H1 (cell line): ENCODE data around the gene ABLIM1. TPM values are rescaled to one million over a fixed set of nuclear protein-coding genes. Genes with fewer than 3 reads are reported as not detected.

Experiments
- CTCF ChIA-PET: fragments of 300-600 bp; sonication (Branson Sonifier 250); formaldehyde crosslinking; loops from one replicate; lab custom pipeline; 2021; ENCODE audit not compliant: partially characterized antibody; lab: Charles Lee
- POLR2A ChIA-PET: fragments of 300-600 bp; sonication (Branson Sonifier 250); formaldehyde crosslinking; loops from one replicate; lab custom pipeline; 2021; ENCODE audit warnings: inconsistent platforms; ENCODE audit not compliant: partially characterized antibody; lab: Charles Lee
- DNase-seq, 2 experiments: peaks; one replicate each; pipeline versions ENCODE4 v3.0.0 to v3.0.0-alpha.2; 2010 to 2022; ENCODE audit warnings: low spot score in 2 of 2, low read depth in 1 of 2, mixed read lengths in 1 of 2
- FAIRE-seq: peaks from 2 replicates; lab custom pipeline; 2011; peaks lifted over from hg19 to GRCh38; lab: Jason Lieb, UNC
- H2AFZ ChIP-seq: 2 replicates; pipeline ENCODE4 v1.8.1; 2012; ENCODE audit warnings: low read length, inconsistent platforms
- H2AK5ac ChIP-seq: 2 replicates; pipeline ENCODE4 v1.6.1; 2013; ENCODE audit warnings: low read depth, low read length
- H2BK120ac ChIP-seq: replicated peaks from 2 replicates; pipeline ENCODE3; 2013; ENCODE audit warnings: low read depth, low read length, inconsistent platforms
- H2BK12ac ChIP-seq: 2 replicates; pipeline ENCODE4 v1.6.1; 2013; ENCODE audit warnings: low read depth, low read length
- H2BK15ac ChIP-seq: 2 replicates; pipeline ENCODE4 v1.6.1; 2013; ENCODE audit warnings: low read length
- H2BK20ac ChIP-seq: 2 replicates; pipeline ENCODE4 v1.6.1; 2013; ENCODE audit warnings: low read length
- H2BK5ac ChIP-seq: 2 replicates; pipeline ENCODE4 v1.6.1; 2013; ENCODE audit warnings: low read depth, low read length
- H3K14ac ChIP-seq: 2 replicates; pipeline ENCODE4 v1.6.1; 2013; ENCODE audit warnings: inconsistent platforms; ENCODE audit not compliant: insufficient read length
- H3K18ac ChIP-seq: 2 replicates; pipeline ENCODE4 v1.6.1; 2013; ENCODE audit warnings: low read length; ENCODE audit errors: extremely low read depth
- H3K23ac ChIP-seq: 2 replicates; pipeline ENCODE4 v1.6.1; 2013; ENCODE audit warnings: inconsistent platforms; ENCODE audit not compliant: insufficient read length
- H3K23me2 ChIP-seq: 2 replicates; pipeline ENCODE4 v1.6.1; 2013; ENCODE audit warnings: low read depth, low read length
- H3K27ac ChIP-seq: 2 replicates; pipeline ENCODE4 v1.6.1; 2011; ENCODE audit warnings: low read depth, low read length, inconsistent platforms
- H3K27me3 ChIP-seq, 4 experiments: replicated peaks in 1 of 4; 1 replicate in 1 of 4; 2 replicates in 3 of 4; pipeline versions ENCODE4 v1.6.1 to v1.8.1; 2011 to 2013; ENCODE audit warnings: low read length in 3 of 4, mild to moderate bottlenecking in 3 of 4, inconsistent platforms in 2 of 4, mixed read lengths in 2 of 4, moderate library complexity in 1 of 4; ENCODE audit not compliant: control insufficient read depth in 3 of 4, insufficient read depth in 3 of 4; ENCODE audit errors: extremely low read depth in 1 of 4
- H3K36me3 ChIP-seq, 4 experiments: 2 replicates each; pipeline versions ENCODE4 v1.6.1 to v1.8.1; 2011 to 2013; ENCODE audit warnings: mild to moderate bottlenecking in 4 of 4, low read length in 3 of 4, moderate library complexity in 2 of 4, control low read depth in 1 of 4, inconsistent platforms in 1 of 4; ENCODE audit not compliant: insufficient read depth in 4 of 4, control insufficient read depth in 2 of 4
- H3K4ac ChIP-seq: replicated peaks from 2 replicates; pipeline ENCODE3; 2013; ENCODE audit warnings: low read length, low read depth, mixed read lengths, inconsistent platforms; ENCODE audit not compliant: insufficient read length
- H3K4me1 ChIP-seq, 4 experiments: replicated peaks in 1 of 4; 1 replicate in 1 of 4; 2 replicates in 3 of 4; pipeline versions ENCODE4 v1.6.1 to v1.8.1; 2011 to 2013; ENCODE audit warnings: low read length in 3 of 4, inconsistent platforms in 2 of 4, mixed read lengths in 1 of 4; ENCODE audit not compliant: insufficient read depth in 4 of 4, control insufficient read depth in 3 of 4
- H3K4me2 ChIP-seq, 2 experiments: 2 replicates each; pipeline versions ENCODE4 v1.6.1 to v1.8.1; 2011 to 2013; ENCODE audit warnings: low read depth in 2 of 2, low read length in 2 of 2, control low read depth in 1 of 2, inconsistent platforms in 1 of 2, mild to moderate bottlenecking in 1 of 2; ENCODE audit not compliant: insufficient read depth in 1 of 2
- H3K4me3 ChIP-seq, 4 experiments: fragments of 200-600, 300-600 bp in 1 of 4; sonication (generic), shearing (Covaris generic), sonication (Bioruptor Twin) in 1 of 4; 2 replicates each; pipeline versions ENCODE4 v1.5.1 to v1.8.1; 2011 to 2016; ENCODE audit warnings: low read length in 4 of 4, low read depth in 3 of 4, control low read depth in 2 of 4, inconsistent platforms in 2 of 4, mild to moderate bottlenecking in 2 of 4, mixed read lengths in 1 of 4, moderate library complexity in 1 of 4; ENCODE audit not compliant: insufficient read depth in 2 of 4; ENCODE audit errors: extremely low read depth in 1 of 4
- H3K56ac ChIP-seq: replicated peaks from 2 replicates; pipeline ENCODE3; 2013; ENCODE audit warnings: low read depth, mild to moderate bottlenecking, mixed read lengths, low read length, inconsistent platforms; ENCODE audit not compliant: insufficient read length
- H3K79me1 ChIP-seq: 2 replicates; pipeline ENCODE4 v1.6.1; 2013; ENCODE audit warnings: low read depth, low read length, control low read depth
- H3K79me2 ChIP-seq, 2 experiments: 2 replicates each; pipeline versions ENCODE4 v1.6.1 to v1.8.1; 2012 to 2013; ENCODE audit warnings: low read length in 2 of 2, mild to moderate bottlenecking in 2 of 2, inconsistent platforms in 1 of 2; ENCODE audit not compliant: insufficient read depth in 2 of 2, control insufficient read depth in 1 of 2
- H3K9ac ChIP-seq, 4 experiments: replicated peaks in 1 of 4; 1 replicate in 1 of 4; 2 replicates in 3 of 4; pipeline versions ENCODE4 v1.6.1 to v1.8.1; 2011 to 2013; ENCODE audit warnings: low read depth in 3 of 4, low read length in 3 of 4, control low read depth in 2 of 4, mild to moderate bottlenecking in 2 of 4, moderate library complexity in 2 of 4, inconsistent platforms in 1 of 4; ENCODE audit errors: extremely low read depth in 1 of 4
- H3K9me3 ChIP-seq, 2 experiments: 2 replicates each; pipeline versions ENCODE4 v1.6.1 to v1.8.1; 2012 to 2013; ENCODE audit warnings: mild to moderate bottlenecking in 2 of 2, moderate library complexity in 2 of 2, control low read depth in 1 of 2, inconsistent platforms in 1 of 2, low read depth in 1 of 2, low read length in 1 of 2, mixed read lengths in 1 of 2; ENCODE audit not compliant: insufficient read depth in 2 of 2
- H4K20me1 ChIP-seq, 2 experiments: replicated peaks in 1 of 2; 2 replicates each; pipeline versions ENCODE3 to v1.8.1; 2011 to 2013; ENCODE audit warnings: inconsistent platforms in 2 of 2, low read length in 2 of 2, mild to moderate bottlenecking in 1 of 2; ENCODE audit not compliant: insufficient read depth in 2 of 2, control insufficient read depth in 1 of 2
- H4K5ac ChIP-seq: 2 replicates; pipeline ENCODE4 v1.6.1; 2013; ENCODE audit warnings: low read length, low read depth, mixed read lengths, inconsistent platforms; ENCODE audit not compliant: insufficient read length
- H4K8ac ChIP-seq: 2 replicates; pipeline ENCODE4 v1.8.0; 2013; ENCODE audit warnings: mild to moderate bottlenecking, moderate library complexity, low read length, inconsistent platforms; ENCODE audit not compliant: insufficient read depth; ENCODE audit errors: extremely low read depth
- H4K91ac ChIP-seq: replicated peaks from 2 replicates; pipeline ENCODE3; 2013; ENCODE audit warnings: low read length, mixed read lengths, inconsistent platforms; ENCODE audit not compliant: insufficient read length
- CBX5 ChIP-seq: fragments of 300-800, 300-1000 bp; sonication (generic); IDR thresholded peaks from 2 replicates; pipeline ENCODE4 v1.7.1; 2016; ENCODE audit warnings: antibody characterized with exemption, low read length, low read depth
- CTBP2 ChIP-seq: IDR thresholded peaks from 2 replicates; pipeline ENCODE4 v1.7.0; 2011; ENCODE audit warnings: borderline replicate concordance, mild to moderate bottlenecking, moderate library complexity, mixed read lengths, low read length; ENCODE audit not compliant: insufficient read depth, insufficient read length
- CTCF ChIP-seq, 3 experiments: IDR thresholded peaks; 1 replicate in 2 of 3; 2 replicates in 1 of 3; pipeline versions ENCODE4 v1.5.1 to v1.6.1; 2011; ENCODE audit warnings: low read length in 3 of 3, mild to moderate bottlenecking in 3 of 3, inconsistent platforms in 2 of 3, low read depth in 1 of 3, moderate library complexity in 1 of 3; ENCODE audit not compliant: insufficient read depth in 1 of 3; ENCODE audit errors: control extremely low read depth in 1 of 3
- GTF2F1 ChIP-seq: IDR thresholded peaks from 2 replicates; pipeline ENCODE4 v1.6.1; 2012; ENCODE audit warnings: low read depth, low read length, improper control_type of control experiment, borderline replicate concordance
- HDAC2 ChIP-seq, 2 experiments: fragments of 300-600 bp in 1 of 2; sonication (generic) in 1 of 2; IDR thresholded peaks; 2 replicates each; pipeline ENCODE4 v1.6.1; 2011 to 2012; ENCODE audit warnings: low read depth in 2 of 2, low read length in 2 of 2, mild to moderate bottlenecking in 2 of 2, moderate library complexity in 2 of 2, borderline replicate concordance in 1 of 2, inconsistent platforms in 1 of 2
- JUN ChIP-seq: IDR thresholded peaks from 2 replicates; pipeline ENCODE4 v1.6.1; 2011; ENCODE audit warnings: low read depth, mild to moderate bottlenecking, improper control_type of control experiment, low read length
- POU5F1 ChIP-seq: IDR thresholded peaks from 2 replicates; pipeline ENCODE4 v1.6.1; 2011; ENCODE audit warnings: low read depth, mild to moderate bottlenecking, low read length, moderate library complexity
- SUZ12 ChIP-seq: fragments of 200-600 bp; sonication (generic); IDR thresholded peaks from 2 replicates; pipeline ENCODE4 v1.6.1; 2012; ENCODE audit warnings: mild to moderate bottlenecking, inconsistent platforms, low read length, moderate library complexity, mixed read lengths
- USF2 ChIP-seq: IDR thresholded peaks from 2 replicates; pipeline ENCODE4 v1.6.1; 2011; ENCODE audit warnings: low read length, improper control_type of control experiment
- WGBS, 2 experiments: shearing (Covaris generic) in 1 of 2; methylation state at CpG; one replicate each; pipeline versions ENCODE4 v1.1.6 to v1.1.7; 2013 to 2015; ENCODE audit warnings: low lambda C conversion rate in 2 of 2, mixed read lengths in 2 of 2, inconsistent platforms in 1 of 2, low coverage in 1 of 2, missing lambda C conversion rate in 1 of 2; ENCODE audit not compliant: insufficient replicate concordance in 2 of 2, insufficient coverage in 1 of 2, insufficient read length in 1 of 2; ENCODE audit errors: extremely low coverage in 1 of 2, missing lambda C conversion rate in 1 of 2; 5-methylcytosine and 5-hydroxymethylcytosine counted together
- polyA plus RNA-seq, 7 experiments: library from polyadenylated mRNA; depleted of rRNA in 3 of 7; stranded (reverse) in 5 of 7; unstranded in 2 of 7; fragments of >200 nt in 5 of 7; fragments of 200-250 nt in 2 of 7; gene quantifications; 1 replicate in 5 of 7; 2 replicates in 1 of 7; 4 replicates in 1 of 7; pipeline versions ENCODE4 v1.2.1 to v1.2.3, GENCODE V29; 2011 to 2013; ENCODE audit warnings: missing spikeins in 2 of 7, mixed read lengths in 2 of 7
- total RNA-seq: library from RNA; stranded (reverse); fragmentation: NEBNext Ultra II Directional; extraction: Animal tissue kit (Norgen Biotek cat#: 25700); gene quantifications from 2 replicates; pipeline ENCODE4 v1.2.1, GENCODE V29; 2021

The ABLIM1 gene
- total and polyA plus RNA-seq, 2 of the 8 experiments (the other 6 are each of a cell fraction or from before 2014, with no cell fraction given): 51.2 to 51.7 TPM

GRCh38 chr10:114545819-114546218 lies 112.3 kb downstream of the ABLIM1 start:
- peaks cover 0 to 3% (median 0%) of the 10 kb centered on the region in 4 experiments; a peak in 1 of 7 replicates for H3K27me3 ChIP-seq
- no peak overlapping the region for H3K14ac ChIP-seq
- H2BK15ac ChIP-seq: no peak overlapping the region
- no peak overlapping the region for H2BK120ac ChIP-seq
- no peak overlapping the region for H3K27ac ChIP-seq
- no peak overlapping the region for H2BK12ac ChIP-seq
- H3K36me3 ChIP-seq: no peaks in the 10 kb centered on the region
- H3K79me2 ChIP-seq: no peaks in the 10 kb centered on the region
- H3K4me1 ChIP-seq: peaks cover 0 to 4% (median 0%) of the 10 kb centered on the region in 4 experiments; a peak in 1 of 7 replicates
- H2AK5ac ChIP-seq: no peak overlapping the region
- H3K9ac ChIP-seq: no peak overlapping the region
- no peak overlapping the region for H4K8ac ChIP-seq
- no peak overlapping the region for H2BK20ac ChIP-seq
- DNase-seq: no peak
- no peak overlapping the region for H3K18ac ChIP-seq
- no peak overlapping the region for H3K4me2 ChIP-seq
- H4K5ac ChIP-seq: no peak overlapping the region
- H3K4me3 ChIP-seq: no peak overlapping the region
- no peak overlapping the region for H3K23ac ChIP-seq
- FAIRE-seq: no peak
- no peaks in the 10 kb centered on the region for H3K9me3 ChIP-seq
- no peaks in the 10 kb centered on the region for H3K79me1 ChIP-seq
- WGBS, 2 experiments: 93% methylated on average over 4 of the region's 5 CpGs; no CpG with 5 or more reads in 1 of the 2 experiments
- H3K4ac ChIP-seq: no peak overlapping the region
- no peak overlapping the region for H2BK5ac ChIP-seq
- H3K23me2 ChIP-seq: no peaks in the 10 kb centered on the region
- H3K56ac ChIP-seq: no peak overlapping the region
- CTCF ChIA-PET: interaction anchor here (0.6 to 11.6 kb wide), 8 partner anchors 27 to 396 kb away, joined by 3 to 186 read pairs (median 6); no protein-coding TSS in a partner anchor
- H4K91ac ChIP-seq: no peak overlapping the region
- no peak overlapping the region for H2AFZ ChIP-seq
- POLR2A ChIA-PET: no interaction called here
- H4K20me1 ChIP-seq: no peaks in the 10 kb centered on the region
- TF ChIP-seq SUZ12 (no peak), HDAC2 (IDR thresholded peaks at IDR 0.05; ENCODE audit: borderline replicate concordance in 1 of 2, low read depth in 2 of 2, low read length in 2 of 2) (no peak), JUN (no peak), CBX5 (no peak), CTCF (IDR thresholded peaks at IDR 0.05; ENCODE audit: control extremely low read depth in 1 of 3, insufficient read depth in 1 of 3, low read depth in 1 of 3, low read length in 3 of 3) (no peak), POU5F1 (no peak), CTBP2 (no peak), USF2 (no peak), GTF2F1 (no peak)
